Hepatocyte (in vitro differentiated cells): ENCODE data around the gene CCDC159. TPM values are rescaled to one million over a fixed set of nuclear protein-coding genes. Genes with fewer than 3 reads are reported as not detected.

Experiments
- DNase-seq: peaks from one replicate; pipeline ENCODE4 v3.0.0-alpha.2; 2016; ENCODE audit warnings: low spot score
- H2AFZ ChIP-seq: fragments of 200-600 bp; sonication (generic); 2 replicates; pipeline ENCODE4 v1.6.0; 2016; ENCODE audit warnings: antibody characterized with exemption, mild to moderate bottlenecking
- H3K27ac ChIP-seq: fragments of 200-600 bp; sonication (generic); 2 replicates; pipeline ENCODE4 v1.5.1; 2016; ENCODE audit warnings: mild to moderate bottlenecking
- H3K27me3 ChIP-seq: fragments of 200-600 bp; sonication (generic); 2 replicates; pipeline ENCODE4 v1.6.1; 2016
- H3K36me3 ChIP-seq: fragments of 200-600 bp; sonication (generic); replicated peaks from 2 replicates; pipeline ENCODE4 v1.5.1; 2016; ENCODE audit warnings: low read depth; ENCODE audit not compliant: insufficient read depth
- H3K4me1 ChIP-seq: fragments of 200-600 bp; sonication (generic); 2 replicates; pipeline ENCODE4 v1.5.1; 2016; ENCODE audit warnings: mild to moderate bottlenecking, moderate library complexity; ENCODE audit not compliant: insufficient read depth
- H3K4me2 ChIP-seq: fragments of 200-600 bp; sonication (generic); 2 replicates; pipeline ENCODE4 v1.6.0; 2016
- H3K4me3 ChIP-seq: fragments of 200-600 bp; sonication (generic); 2 replicates; pipeline ENCODE4 v1.5.1; 2016; ENCODE audit warnings: mild to moderate bottlenecking
- H3K79me2 ChIP-seq: fragments of 200-600 bp; sonication (generic); 2 replicates; pipeline ENCODE4 v1.6.0; 2017; ENCODE audit warnings: mild to moderate bottlenecking
- H3K9me2 ChIP-seq: fragments of 200-600 bp; sonication (generic); replicated peaks from 2 replicates; pipeline ENCODE4 v1.6.0; 2017; ENCODE audit warnings: mild to moderate bottlenecking; ENCODE audit not compliant: insufficient read depth
- H3K9me3 ChIP-seq: fragments of 200-600 bp; sonication (generic); 2 replicates; pipeline ENCODE4 v1.5.1; 2016; ENCODE audit warnings: low read depth, mild to moderate bottlenecking
- H4K20me1 ChIP-seq: fragments of 200-600 bp; sonication (generic); 2 replicates; pipeline ENCODE4 v1.6.0; 2016; ENCODE audit warnings: mild to moderate bottlenecking; ENCODE audit not compliant: insufficient read depth, poor library complexity, severe bottlenecking
- EZH2 ChIP-seq: fragments of 200-600 bp; sonication (generic); IDR thresholded peaks from 2 replicates; pipeline ENCODE4 v1.6.1; 2016; ENCODE audit warnings: antibody characterized with exemption, mild to moderate bottlenecking, borderline replicate concordance
- EZH2phosphoT487 ChIP-seq: fragments of 200-600 bp; sonication (generic); IDR thresholded peaks from one replicate; pipeline ENCODE4 v1.6.1; 2018; ENCODE audit warnings: antibody characterized with exemption, mild to moderate bottlenecking, low read depth, moderate library complexity; ENCODE audit not compliant: unreplicated experiment, severe bottlenecking
- WGBS: methylation state at CpG from one replicate; pipeline ENCODE4 v1.1.6; 2016; ENCODE audit warnings: low lambda C conversion rate; ENCODE audit errors: missing lambda C conversion rate; 5-methylcytosine and 5-hydroxymethylcytosine counted together
- polyA plus RNA-seq: library from polyadenylated mRNA; unstranded; fragments of >200 nt; fragmentation: Nextera tagmentation; extraction: Ambion mirVana; gene quantifications from 2 replicates; pipeline ENCODE4 v1.2.1, GENCODE V29; 2016
- total RNA-seq: library from RNA; depleted of rRNA; stranded (reverse); fragments of >200 nt; gene quantifications from 2 replicates; pipeline ENCODE4 v1.2.3, GENCODE V29; 2014
- TF ChIP-seq, protein P1 (sequence below): fragments of 200-600 bp; sonication (generic); IDR thresholded peaks from 2 replicates; pipeline ENCODE4 v1.5.1; 2016; ENCODE audit warnings: antibody characterized with exemption, mild to moderate bottlenecking; ENCODE audit not compliant: poor library complexity

Gene CCDC159
- total and polyA plus RNA-seq, 2 experiments from 2014 or later, result 10.1 to 27.1 TPM

DNA sequence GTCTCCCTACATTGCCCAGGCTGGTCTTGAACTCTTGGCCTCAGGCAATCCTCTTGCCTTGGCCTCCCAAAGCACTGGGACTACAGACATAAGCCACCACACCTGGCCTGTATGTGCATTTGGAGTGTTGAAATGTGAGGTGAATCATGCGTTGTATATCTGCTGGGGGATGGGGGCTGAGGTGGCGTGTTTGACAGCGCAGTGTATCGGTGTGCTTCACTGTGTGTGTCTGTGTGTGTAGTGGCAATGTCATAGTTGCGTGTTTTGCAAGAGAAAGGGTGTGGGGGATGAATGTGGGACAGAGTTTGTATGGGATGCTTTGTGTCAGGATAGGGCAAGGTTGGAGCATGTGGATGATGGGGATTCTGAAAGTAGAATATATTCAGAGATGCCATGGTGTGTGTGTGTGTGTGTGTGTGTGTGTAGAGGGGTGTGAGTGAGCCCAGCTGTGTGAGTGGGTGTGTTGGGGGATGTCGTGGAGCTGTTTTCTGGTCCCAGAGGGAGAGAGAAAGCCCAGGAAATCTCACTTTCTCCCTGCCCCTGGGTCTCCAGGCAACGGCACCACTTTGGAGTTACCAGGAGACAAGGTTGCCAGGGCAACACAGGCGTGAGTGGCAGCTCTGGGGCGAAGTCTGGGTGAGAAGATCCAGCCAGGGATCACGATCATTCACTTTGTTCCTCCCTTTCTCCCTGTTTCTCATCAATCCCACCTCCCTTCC lies 27.0 kb downstream of the CCDC159 start:
- no peaks in the 10 kb centered on the region for H3K9me3 ChIP-seq
- no peaks in the 10 kb centered on the region for H4K20me1 ChIP-seq
- H3K27me3 ChIP-seq, result no peaks in the 10 kb centered on the region
- H3K9me2 ChIP-seq, result no peaks in the 10 kb centered on the region
- TF ChIP-seq, protein P1, sequence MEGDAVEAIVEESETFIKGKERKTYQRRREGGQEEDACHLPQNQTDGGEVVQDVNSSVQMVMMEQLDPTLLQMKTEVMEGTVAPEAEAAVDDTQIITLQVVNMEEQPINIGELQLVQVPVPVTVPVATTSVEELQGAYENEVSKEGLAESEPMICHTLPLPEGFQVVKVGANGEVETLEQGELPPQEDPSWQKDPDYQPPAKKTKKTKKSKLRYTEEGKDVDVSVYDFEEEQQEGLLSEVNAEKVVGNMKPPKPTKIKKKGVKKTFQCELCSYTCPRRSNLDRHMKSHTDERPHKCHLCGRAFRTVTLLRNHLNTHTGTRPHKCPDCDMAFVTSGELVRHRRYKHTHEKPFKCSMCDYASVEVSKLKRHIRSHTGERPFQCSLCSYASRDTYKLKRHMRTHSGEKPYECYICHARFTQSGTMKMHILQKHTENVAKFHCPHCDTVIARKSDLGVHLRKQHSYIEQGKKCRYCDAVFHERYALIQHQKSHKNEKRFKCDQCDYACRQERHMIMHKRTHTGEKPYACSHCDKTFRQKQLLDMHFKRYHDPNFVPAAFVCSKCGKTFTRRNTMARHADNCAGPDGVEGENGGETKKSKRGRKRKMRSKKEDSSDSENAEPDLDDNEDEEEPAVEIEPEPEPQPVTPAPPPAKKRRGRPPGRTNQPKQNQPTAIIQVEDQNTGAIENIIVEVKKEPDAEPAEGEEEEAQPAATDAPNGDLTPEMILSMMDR, result no peak
- TF ChIP-seq EZH2, result no peak
- no peak for TF ChIP-seq EZH2phosphoT487
- H2AFZ ChIP-seq, result no peak overlapping the region
- H3K4me1 ChIP-seq, result peaks cover 13% of the 10 kb centered on the region
- no peaks in the 10 kb centered on the region for H3K36me3 ChIP-seq
- DNase-seq, result peak; percentile 81
- peaks cover 6% of the 10 kb centered on the region for H3K79me2 ChIP-seq
- 48% methylated on average over 10 of the region's 10 CpGs for WGBS
- H3K4me2 ChIP-seq, result peak overlapping the region; percentile 78
- H3K4me3 ChIP-seq, result no peak overlapping the region
- no peak overlapping the region for H3K27ac ChIP-seq

DNA sequence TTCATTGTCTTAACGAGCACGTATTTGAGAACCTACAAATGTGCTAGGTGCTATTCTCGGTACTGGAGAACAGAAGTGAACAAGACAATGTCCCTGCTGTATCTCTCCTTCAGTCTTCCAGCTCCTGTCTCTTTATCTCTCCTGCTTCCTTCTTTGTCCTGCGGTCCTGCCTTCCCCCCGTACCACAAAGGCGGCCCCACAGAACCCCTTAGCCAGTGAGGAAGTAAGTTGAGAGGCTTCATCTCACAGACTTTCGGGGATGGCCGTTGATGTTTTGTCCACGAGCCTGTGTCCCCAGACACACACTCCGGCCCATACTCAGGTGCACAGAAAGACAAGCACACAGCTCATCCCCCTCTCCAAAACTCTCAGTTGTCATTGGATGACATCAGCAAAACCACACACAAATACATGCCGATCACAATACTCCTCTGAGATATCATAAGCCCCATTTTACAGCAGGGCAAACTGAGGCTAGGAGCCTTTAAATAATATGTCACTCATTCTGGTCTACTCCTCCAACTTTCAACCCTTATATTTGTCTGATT lies 27.6 kb downstream of the CCDC159 start:
- Histone ChIP-seq H3K9me3 (no peaks in the 10 kb centered on the region), H3K27me3 (no peaks in the 10 kb centered on the region), H3K79me2 (peaks cover 6% of the 10 kb centered on the region), H3K27ac (peak overlapping the region; percentile 92), H3K9me2 (no peaks in the 10 kb centered on the region), H3K4me2 (peak overlapping the region; percentile 78), H4K20me1 (no peaks in the 10 kb centered on the region), H2AFZ (peak overlapping the region; percentile 47), H3K4me1 (peaks cover 13% of the 10 kb centered on the region), H3K4me3 (peak overlapping the region; percentile 20), H3K36me3 (no peaks in the 10 kb centered on the region)
- TF ChIP-seq EZH2phosphoT487 (no peak), EZH2 (no peak)
- TF ChIP-seq, protein P1, result no peak
- WGBS, result 56% methylated on average over 11 of the region's 11 CpGs
- DNase-seq, result no peak

DNA sequence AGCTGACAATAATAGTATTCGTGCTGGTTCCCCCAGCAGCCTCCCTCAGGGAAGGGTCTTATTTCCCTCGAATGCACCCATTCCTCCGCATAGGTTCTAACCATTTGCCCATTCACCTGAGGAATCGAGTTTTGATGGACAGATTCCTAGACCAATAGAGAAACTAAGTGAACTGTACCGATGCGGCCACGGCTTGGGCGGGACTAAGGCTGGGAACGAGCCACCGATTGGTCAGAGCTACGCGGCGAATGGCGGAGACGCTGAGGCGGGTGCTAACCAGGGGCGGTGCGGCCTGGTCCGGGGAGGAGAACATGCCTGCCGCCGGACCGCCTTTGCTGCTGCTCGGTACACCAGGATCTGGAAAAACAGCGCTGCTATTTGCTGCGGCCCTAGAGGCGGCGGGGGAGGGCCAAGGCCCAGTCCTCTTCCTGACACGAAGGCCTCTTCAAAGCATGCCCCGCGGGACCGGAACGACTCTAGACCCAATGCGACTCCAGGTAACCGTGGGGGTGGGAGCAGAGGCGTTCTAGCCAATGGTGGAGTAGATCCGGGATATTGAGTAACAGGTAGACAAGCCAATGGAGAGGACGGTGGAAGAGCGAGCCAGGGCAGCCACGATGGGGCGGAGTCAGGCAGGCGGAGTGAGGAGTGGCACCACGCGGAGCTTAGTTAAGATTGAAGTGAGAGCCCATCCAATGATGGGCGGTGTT lies 28.3 kb downstream of the CCDC159 start, which contains the start of gene SWSAP1:
SWSAP1 (plus strand) TSS at position 234 of the 710 bp plus-strand sequence; CDS start at position 249, 15 bp downstream.
- WGBS, result under 1% methylated on average over 44 of the region's 44 CpGs
- DNase-seq, result peak; percentile 99
- peak within 1 kb of the TSS; percentile 78 for H3K4me2 ChIP-seq
- H3K27ac ChIP-seq, result peak within 1 kb of the TSS; percentile 92
- H4K20me1 ChIP-seq, result no peaks in the 10 kb centered on the region
- H3K9me2 ChIP-seq, result no peaks in the 10 kb centered on the region
- H3K27me3 ChIP-seq, result no peaks in the 10 kb centered on the region
- H3K36me3 ChIP-seq, result no peaks in the 10 kb centered on the region
- H3K79me2 ChIP-seq, result peaks cover 6% of the 10 kb centered on the region
- peak within 1 kb of the TSS; percentile 20 for H3K4me3 ChIP-seq
- peaks cover 13% of the 10 kb centered on the region for H3K4me1 ChIP-seq
- peak within 1 kb of the TSS; percentile 47 for H2AFZ ChIP-seq
- no peaks in the 10 kb centered on the region for H3K9me3 ChIP-seq
- TF ChIP-seq, protein P1, result no peak
- TF ChIP-seq EZH2phosphoT487, result no peak
- TF ChIP-seq EZH2, result no peak
